ENCODE results near the gene NR4A3.

NR4A3 gene

DNA sequence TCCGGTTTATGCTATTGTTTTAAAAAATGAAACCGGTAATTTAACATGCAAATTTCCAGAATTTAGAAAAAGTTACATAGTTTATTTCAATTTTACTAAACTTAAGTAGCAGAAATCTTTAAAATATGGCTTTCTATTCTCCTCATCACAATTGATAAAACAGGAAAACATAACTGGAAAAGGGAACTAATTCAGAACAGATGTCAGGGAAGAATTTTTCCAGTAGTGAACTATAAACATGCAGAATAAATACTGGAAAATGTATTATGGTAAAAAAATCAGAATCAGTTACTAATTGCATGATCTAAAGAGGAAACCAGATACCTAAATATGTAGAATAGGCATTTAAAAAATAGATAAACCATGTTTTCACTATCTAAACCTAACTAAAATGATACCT, 7.3 kb upstream of the NR4A3 start:
- no peak for DNase-seq (ENCODE audit: low read depth)

DNA sequence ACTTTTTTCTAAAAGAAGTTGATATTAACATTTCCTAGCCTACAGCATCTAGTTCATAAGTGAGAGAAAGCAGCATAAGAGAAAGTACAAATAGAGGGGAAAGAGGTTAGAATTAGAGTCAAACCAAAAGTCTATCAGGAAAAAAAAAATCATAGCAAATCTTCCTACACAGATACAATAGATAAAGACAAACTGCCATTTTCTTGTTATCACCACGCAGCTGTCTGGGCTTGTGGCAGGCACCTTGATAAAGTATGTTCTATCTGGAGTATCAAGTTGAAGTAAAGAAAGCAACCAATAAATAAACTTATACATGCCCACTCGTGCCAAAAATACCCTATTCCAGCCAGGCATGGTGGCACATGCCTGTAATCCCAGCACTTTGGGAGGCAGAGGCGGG, 5.3 kb upstream of the NR4A3 start:
- no peak for DNase-seq (ENCODE audit: low read depth)

DNA sequence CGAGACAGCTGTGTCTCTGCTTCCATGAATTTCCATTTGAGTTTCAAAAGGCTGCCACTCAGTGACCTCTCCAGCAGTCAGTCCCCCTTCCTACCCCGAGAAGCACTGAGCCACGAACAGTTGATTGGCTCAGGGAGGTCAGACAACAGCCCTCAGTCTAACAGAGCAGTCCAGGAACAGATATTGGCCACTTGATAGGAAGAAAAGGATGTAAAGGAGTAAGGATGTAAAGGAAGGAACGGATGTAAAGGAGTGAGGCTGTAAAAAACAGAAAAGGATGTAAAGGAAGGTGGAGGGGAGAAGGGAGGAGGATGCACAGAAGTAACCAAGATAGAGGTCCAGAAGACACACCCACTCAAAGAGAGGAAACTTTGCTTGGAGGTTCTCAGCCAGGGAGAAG, 3.2 kb upstream of the NR4A3 start:
- no peak for DNase-seq (ENCODE audit: low read depth)

DNA sequence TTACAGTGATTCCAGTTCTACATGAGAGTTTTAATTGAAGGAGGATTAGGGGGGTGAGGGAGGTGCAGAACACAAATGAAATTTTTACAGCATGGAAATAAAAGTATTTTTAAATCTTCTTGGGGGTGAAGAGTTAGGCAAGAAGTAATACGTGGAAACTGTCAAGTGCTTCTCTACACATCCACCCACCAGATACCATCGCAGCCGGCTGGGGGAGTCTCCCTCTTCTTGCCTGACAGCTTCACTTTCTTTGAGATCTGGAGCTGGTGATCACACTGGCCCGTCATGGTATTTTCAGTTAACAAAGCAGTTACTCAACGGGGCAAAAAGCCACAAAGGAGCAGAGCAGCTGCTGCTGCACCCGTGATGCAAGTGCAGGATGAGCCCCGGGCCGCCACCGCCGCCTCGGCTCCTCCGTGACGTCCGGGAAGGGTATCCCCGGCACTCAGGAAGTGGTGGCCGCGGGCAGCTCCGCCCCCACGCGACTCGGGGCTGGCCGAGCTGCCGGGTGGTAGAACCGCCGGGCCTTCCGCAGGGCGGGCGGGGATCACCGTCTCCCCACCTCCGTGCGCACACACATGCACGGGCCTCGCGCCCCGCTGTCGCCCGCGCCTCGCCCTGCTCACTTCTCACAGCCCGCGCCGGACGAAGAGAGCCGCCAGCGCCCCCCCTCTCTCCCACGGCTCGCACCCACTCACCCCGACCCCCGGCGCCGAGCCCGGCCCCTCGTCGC, 2.4 kb upstream of the NR4A3 start:
- DNase-seq (ENCODE audit: low read depth), result peak; percentile 93

DNA sequence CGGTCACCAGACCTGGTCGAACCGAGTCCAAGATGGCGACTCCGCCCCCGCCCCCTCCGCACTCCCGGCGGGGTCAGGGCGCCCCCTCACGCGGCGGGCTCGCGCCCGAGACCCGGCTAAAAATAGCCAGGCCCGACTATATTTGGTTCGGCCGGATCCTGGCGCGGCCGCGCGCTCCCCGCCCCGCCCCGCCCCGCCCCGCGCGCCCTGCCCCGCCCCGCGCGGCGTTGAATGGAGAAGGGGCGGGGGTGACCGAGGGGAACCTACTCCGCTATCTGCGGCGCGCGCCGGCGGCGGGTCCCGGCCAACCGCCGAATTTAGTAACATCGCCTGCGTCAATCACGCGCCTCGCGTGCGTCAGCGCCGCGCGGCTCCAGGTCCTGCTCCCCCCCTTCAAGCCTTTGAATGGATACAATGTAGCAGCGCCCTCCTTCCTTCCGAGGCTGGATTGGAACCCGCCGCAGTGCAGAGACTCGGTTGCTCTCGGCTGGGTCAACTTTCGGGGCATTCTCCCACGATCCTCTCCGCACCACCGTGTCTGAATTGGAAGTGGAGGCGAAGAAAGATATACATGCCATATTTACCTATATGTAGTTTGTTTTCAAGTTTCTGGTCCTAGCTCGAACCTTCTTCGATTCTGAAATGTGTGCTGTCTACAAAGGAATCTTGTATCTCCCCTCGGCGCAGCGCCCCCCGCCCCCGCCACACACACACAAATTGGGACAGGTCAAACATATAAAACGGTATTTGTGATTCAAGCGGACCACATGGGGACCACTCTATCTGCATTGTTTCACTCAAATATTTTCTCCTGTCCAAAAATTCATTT, 1.6 kb upstream of the NR4A3 start:
- peak; percentile 92 for DNase-seq (ENCODE audit: low read depth)

DNA sequence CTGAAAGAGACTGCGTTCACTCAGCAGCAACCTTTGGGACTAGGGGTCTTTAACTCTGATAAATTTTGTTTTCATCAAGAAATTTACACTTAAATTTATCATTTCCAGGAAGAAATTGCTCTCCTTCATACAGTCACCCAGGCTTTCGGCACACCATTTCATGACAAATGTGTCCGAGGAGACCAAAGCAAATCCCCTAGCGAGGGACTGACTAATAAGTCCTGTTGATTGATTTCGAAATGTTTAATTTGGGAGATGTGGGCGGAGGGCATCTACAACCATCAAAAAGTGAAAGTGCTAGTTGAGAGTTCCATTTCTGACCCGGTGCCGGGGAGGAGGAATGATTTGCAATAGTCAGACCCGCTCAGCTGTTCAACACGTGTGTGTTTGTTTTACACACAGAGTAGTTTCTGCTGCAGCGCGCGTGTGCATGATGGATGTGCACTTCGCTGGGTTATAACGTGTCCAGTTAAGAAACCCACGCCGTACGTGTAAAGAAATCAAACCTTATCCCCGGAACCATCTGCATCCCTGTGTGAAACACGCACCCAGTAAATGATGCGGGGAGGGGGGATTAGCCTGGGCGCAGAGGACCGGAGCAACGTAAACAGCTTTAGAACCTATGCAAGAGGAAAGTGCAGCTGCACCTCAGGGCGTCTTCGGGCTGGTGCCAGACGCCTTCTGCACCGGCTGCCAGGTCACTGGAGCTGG, 845 bp upstream of the NR4A3 start:
- DNase-seq (ENCODE audit: low read depth), result peak; percentile 44

- peak; percentile 41 for DNase-seq (ENCODE audit: low read depth)
Measured at GRCh38 chr9:99822109-99822805, 572 bp downstream of the NR4A3 start.

GRCh38 chr9:99822806-99823591, 1.3 kb downstream of the NR4A3 start:
- DNase-seq (ENCODE audit: low read depth), result no peak

GRCh38 chr9:99823681-99824377, 2.1 kb downstream of the NR4A3 start:
- peak; percentile 30 for DNase-seq (ENCODE audit: low read depth)

GRCh38 chr9:99824378-99825171, 2.9 kb downstream of the NR4A3 start:
- DNase-seq (ENCODE audit: low read depth), result peak; percentile 53

- DNase-seq (ENCODE audit: low read depth), result no peak
Measured at GRCh38 chr9:99825172-99826046, 3.7 kb downstream of the NR4A3 start.

DNA sequence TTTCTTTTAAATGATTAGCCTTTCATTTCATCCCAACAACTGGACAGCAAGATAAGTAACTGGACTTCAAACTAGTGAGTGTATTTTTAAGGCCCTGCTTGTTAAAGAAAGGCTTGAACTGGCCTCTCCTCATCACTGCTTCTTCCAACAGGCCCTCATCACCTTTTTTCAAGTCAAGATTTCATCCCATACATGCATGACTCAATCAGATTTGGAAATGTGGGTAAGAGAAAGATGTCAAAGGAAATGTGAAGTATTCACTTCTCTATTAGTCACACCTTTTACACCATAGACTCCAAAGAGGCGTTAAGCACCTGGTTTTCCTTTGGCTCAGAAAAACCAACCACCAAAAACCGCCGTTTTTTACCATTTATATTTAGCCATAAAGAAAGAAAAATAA, 4.9 kb downstream of the NR4A3 start:
- DNase-seq (ENCODE audit: low read depth), result no peak

GRCh38 chr9:99827244-99827643, 5.6 kb downstream of the NR4A3 start:
- DNase-seq (ENCODE audit: low read depth), result no peak

GRCh38 chr9:99828054-99828416, 6.3 kb downstream of the NR4A3 start:
- no peak for DNase-seq (ENCODE audit: low read depth)

DNA sequence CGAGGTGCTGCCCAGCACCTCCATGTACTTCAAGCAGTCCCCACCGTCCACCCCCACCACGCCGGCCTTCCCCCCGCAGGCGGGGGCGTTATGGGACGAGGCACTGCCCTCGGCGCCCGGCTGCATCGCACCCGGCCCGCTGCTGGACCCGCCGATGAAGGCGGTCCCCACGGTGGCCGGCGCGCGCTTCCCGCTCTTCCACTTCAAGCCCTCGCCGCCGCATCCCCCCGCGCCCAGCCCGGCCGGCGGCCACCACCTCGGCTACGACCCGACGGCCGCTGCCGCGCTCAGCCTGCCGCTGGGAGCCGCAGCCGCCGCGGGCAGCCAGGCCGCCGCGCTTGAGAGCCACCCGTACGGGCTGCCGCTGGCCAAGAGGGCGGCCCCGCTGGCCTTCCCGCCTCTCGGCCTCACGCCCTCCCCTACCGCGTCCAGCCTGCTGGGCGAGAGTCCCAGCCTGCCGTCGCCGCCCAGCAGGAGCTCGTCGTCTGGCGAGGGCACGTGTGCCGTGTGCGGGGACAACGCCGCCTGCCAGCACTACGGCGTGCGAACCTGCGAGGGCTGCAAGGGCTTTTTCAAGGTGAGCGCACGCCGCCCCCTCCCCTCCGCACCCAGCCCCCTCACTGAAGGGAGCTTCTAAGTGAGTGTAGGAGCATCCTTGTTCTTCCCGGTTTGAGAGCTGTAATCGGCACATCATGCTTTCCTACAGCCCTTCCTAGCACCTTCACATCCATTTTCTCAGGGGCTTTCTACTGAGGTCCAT, 6.9 kb downstream of the NR4A3 start:
- DNase-seq (ENCODE audit: low read depth), result no peak

DNA sequence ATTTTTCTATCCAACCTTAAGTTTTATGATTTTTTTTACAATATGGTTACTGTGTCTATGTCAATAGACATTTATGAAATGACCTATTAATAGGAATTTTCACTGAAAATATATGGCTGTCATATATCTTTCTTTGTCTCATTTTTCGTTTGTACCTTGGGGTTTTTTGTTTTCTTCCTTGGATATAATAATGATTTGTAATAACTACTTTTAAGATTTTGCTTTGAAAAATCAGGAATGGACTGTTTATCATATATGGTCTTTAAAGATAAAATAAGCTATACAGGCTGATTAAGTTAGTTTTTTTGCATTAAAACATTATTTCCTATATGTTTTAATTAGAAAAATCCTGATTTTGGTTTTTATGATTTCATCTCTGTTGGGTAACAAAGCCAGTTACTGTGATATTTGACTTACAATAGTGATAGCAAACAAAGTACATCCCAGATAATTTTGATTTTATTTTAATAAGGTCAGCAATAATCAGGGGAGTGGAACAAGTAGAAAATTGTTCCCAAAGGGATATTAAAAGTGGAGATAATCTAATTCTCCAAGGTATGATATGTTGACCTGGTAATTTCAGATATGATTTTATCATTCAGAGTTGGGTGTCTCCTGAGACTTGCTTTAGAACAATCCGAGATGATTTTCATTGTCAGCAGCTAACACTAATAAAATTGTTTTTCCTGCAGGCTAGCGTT, 10.3 kb downstream of the NR4A3 start:
- DNase-seq (ENCODE audit: low read depth), result no peak

- no peak for DNase-seq (ENCODE audit: low read depth)
Measured at GRCh38 chr9:99832558-99832864, 10.8 kb downstream of the NR4A3 start.

GRCh38 chr9:99833735-99834134, 12.1 kb downstream of the NR4A3 start:
- no peak for DNase-seq (ENCODE audit: low read depth)
